ENCODE measurements around the gene CMIP.

The CMIP gene

DNA sequence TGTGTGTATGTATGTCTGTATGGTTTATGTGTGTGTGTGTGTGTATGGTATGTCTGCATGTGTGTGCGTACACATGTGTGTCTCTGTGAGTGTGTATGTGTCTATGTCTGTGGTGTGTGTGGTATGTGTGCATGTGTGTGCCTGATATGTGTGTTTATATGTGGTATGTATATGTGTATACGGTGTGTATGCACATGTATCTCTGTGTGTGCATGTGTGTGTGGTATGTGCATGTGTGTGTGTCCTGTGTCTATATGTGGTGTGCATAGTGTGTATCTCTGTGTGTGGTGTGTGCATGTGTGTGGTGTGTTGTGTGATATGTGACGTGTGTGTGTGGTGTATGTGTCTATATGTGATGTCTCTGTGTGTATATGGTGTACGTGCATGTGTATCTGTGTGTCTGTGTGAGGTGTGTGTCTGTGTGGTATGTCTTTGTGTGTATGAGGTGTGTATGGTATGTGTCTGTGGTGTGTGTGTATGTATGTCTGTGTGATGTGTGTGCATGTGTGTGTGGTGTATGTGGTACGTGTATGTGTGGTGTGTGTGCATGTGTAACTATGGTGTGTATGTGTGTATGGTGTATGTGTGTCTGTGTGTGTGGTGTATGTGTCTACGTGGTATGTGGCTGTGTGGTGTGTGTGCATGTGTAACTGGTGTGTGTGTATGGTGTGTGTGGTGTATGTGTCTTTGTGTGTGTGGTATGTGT is 170.2 kb downstream of the CMIP start:
- no peak for TF ChIP-seq CTCF (IDR thresholded peaks at IDR 0.05; ENCODE audit: low read depth, low read length)
- no peak overlapping the region for H3K4me3 ChIP-seq (replicated peaks in 1 of 2; ENCODE audit: low read depth in 2 of 2, low read length in 2 of 2)
- DNase-seq (ENCODE audit: low read depth in 2 of 2), result no peak

GRCh38 chr16:81615411-81615810 is 170.8 kb downstream of the CMIP start:
- DNase-seq (ENCODE audit: low read depth in 2 of 2), result no peak
- no peak for TF ChIP-seq CTCF (IDR thresholded peaks at IDR 0.05; ENCODE audit: low read depth, low read length)
- H3K4me3 ChIP-seq (replicated peaks in 1 of 2; ENCODE audit: low read depth in 2 of 2, low read length in 2 of 2), result no peak overlapping the region

GRCh38 chr16:81615833-81616232 is 171.2 kb downstream of the CMIP start:
- no peak for TF ChIP-seq CTCF (IDR thresholded peaks at IDR 0.05; ENCODE audit: low read depth, low read length)
- H3K4me3 ChIP-seq (replicated peaks in 1 of 2; ENCODE audit: low read depth in 2 of 2, low read length in 2 of 2), result no peak overlapping the region

GRCh38 chr16:81616321-81617020 is 171.9 kb downstream of the CMIP start:
- no peak overlapping the region for H3K4me3 ChIP-seq (replicated peaks in 1 of 2; ENCODE audit: low read depth in 2 of 2, low read length in 2 of 2)
- TF ChIP-seq CTCF (IDR thresholded peaks at IDR 0.05; ENCODE audit: low read depth, low read length), result no peak
- DNase-seq (ENCODE audit: low read depth in 2 of 2), result peak; percentile 52 to 88

More at GRCh38 chr16:81615833-81616232, 171.2 kb downstream of the CMIP start:
- DNase-seq (ENCODE audit: low read depth in 2 of 2), result no peak

DNA sequence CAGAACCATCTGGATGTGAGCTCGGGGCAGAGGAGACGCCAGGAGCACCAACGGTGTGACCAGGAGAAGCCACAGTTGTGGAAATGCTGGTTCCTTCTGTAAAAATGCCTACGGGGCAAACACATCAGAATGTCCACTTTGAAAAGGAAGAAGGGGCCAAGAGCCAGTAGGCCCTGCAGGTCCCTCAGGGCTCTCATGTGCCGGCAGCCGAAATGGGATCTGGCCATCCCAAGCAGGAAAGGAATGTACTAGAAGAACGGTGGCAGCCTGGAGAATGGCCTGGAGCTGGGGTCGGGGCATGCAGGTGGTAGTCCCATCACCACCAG is 172.4 kb downstream of the CMIP start:
- no peak for TF ChIP-seq CTCF (IDR thresholded peaks at IDR 0.05; ENCODE audit: low read depth, low read length)
- H3K4me3 ChIP-seq (replicated peaks in 1 of 2; ENCODE audit: low read depth in 2 of 2, low read length in 2 of 2), result no peak overlapping the region
- DNase-seq (ENCODE audit: low read depth in 2 of 2), result no peak

DNA sequence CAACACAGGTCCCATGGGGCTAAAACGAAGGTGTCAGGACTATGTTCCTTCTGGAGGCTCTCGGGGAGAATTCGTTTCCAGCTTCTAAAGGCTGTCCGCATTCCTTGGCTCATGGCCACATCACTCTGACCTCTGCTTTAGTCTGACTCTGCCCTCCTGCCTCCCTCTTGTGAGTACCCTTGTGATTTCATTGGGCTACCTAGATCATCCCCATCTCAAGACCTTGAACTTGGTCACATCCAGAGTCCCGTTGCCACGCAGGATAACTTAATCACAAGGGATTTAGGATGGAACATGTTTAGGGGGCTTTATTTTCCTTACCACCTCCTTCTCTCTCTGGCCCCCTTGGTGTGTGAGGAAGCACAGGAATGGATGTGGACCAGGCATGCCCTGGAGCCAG is 173.6 kb downstream of the CMIP start:
- H3K4me3 ChIP-seq (replicated peaks in 1 of 2; ENCODE audit: low read depth in 2 of 2, low read length in 2 of 2), result no peak overlapping the region
- TF ChIP-seq CTCF (IDR thresholded peaks at IDR 0.05; ENCODE audit: low read depth, low read length), result no peak
- no peak for DNase-seq (ENCODE audit: low read depth in 2 of 2)

All from cardiac fibroblast (primary cell).